Spleen (tissue), 7 donors: Measurements from ENCODE around the gene PRKG1.

Experiments used
- POLR2A ChIP-seq, 3 donors: fragments of 450-650 bp; IDR thresholded peaks; one replicate each; pipeline ENCODE4 v1.5.1; 2017; ENCODE audit warnings: antibody characterized with exemption in 3 of 3, mild to moderate bottlenecking in 1 of 3
- POLR2AphosphoS5 ChIP-seq, 3 donors: sonication (generic); formaldehyde crosslinking; IDR thresholded peaks; one replicate each; pipeline ENCODE4 v1.5.1; 2017; ENCODE audit warnings: antibody characterized with exemption in 3 of 3
- TF ChIP-seq, protein P1 (sequence below), 11 experiments: fragments of 200-600 bp in 7 of 11; fragments of 450-650 bp in 4 of 11; sonication (generic) in 4 of 11; IDR thresholded peaks in 8 of 11; conservative IDR thresholded peaks in 3 of 11; 1 replicate in 7 of 11; 2 replicates in 4 of 11; pipeline versions ENCODE4 v1.4.0 to v1.8.0; 2016 to 2021; ENCODE audit warnings: antibody characterized with exemption in 11 of 11, inconsistent platforms in 4 of 11, mild to moderate bottlenecking in 1 of 11
- donor health status: DM: no; HTN: no; CAD: no; lungs with moderate emphysema.
- donor health status: DM: no; HTN: no; CAD: no.
- donor health status: DM: no; HTN: no; CAD: no.

DNA sequence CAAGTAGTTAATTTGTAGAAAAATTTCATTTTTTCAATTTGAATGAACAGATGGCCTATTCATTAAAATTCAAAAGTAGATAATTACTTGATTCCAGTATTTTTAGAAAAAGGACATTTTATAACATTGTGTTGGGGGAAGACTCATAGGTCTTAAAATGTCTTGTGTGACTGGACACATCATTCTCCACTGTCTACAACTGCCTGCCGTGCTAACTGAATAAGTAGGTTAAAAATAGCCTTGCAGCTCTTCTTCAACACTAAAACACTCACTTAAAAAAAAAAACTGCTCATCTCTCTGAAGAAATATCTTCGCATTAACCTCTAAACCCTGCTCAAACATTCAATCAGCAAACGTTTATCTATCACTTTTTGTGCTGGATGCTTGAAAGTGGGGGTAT, 371.3 kb downstream of the PRKG1 start:
- TF ChIP-seq POLR2AphosphoS5 (IDR thresholded peaks at IDR 0.05) (no peak), POLR2A (IDR thresholded peaks at IDR 0.05) (no peak)
- TF ChIP-seq, protein P1, sequence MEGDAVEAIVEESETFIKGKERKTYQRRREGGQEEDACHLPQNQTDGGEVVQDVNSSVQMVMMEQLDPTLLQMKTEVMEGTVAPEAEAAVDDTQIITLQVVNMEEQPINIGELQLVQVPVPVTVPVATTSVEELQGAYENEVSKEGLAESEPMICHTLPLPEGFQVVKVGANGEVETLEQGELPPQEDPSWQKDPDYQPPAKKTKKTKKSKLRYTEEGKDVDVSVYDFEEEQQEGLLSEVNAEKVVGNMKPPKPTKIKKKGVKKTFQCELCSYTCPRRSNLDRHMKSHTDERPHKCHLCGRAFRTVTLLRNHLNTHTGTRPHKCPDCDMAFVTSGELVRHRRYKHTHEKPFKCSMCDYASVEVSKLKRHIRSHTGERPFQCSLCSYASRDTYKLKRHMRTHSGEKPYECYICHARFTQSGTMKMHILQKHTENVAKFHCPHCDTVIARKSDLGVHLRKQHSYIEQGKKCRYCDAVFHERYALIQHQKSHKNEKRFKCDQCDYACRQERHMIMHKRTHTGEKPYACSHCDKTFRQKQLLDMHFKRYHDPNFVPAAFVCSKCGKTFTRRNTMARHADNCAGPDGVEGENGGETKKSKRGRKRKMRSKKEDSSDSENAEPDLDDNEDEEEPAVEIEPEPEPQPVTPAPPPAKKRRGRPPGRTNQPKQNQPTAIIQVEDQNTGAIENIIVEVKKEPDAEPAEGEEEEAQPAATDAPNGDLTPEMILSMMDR (IDR thresholded peaks at IDR 0.05 in 8 of 11, conservative IDR thresholded peaks at IDR 0.05 in 3 of 11): no peak
